Measurements from ENCODE around the gene SPATS2.
A peak's percentile ranks its signal among the peaks of the same experiment; 100 is the strongest.

SPATS2 gene

DNA sequence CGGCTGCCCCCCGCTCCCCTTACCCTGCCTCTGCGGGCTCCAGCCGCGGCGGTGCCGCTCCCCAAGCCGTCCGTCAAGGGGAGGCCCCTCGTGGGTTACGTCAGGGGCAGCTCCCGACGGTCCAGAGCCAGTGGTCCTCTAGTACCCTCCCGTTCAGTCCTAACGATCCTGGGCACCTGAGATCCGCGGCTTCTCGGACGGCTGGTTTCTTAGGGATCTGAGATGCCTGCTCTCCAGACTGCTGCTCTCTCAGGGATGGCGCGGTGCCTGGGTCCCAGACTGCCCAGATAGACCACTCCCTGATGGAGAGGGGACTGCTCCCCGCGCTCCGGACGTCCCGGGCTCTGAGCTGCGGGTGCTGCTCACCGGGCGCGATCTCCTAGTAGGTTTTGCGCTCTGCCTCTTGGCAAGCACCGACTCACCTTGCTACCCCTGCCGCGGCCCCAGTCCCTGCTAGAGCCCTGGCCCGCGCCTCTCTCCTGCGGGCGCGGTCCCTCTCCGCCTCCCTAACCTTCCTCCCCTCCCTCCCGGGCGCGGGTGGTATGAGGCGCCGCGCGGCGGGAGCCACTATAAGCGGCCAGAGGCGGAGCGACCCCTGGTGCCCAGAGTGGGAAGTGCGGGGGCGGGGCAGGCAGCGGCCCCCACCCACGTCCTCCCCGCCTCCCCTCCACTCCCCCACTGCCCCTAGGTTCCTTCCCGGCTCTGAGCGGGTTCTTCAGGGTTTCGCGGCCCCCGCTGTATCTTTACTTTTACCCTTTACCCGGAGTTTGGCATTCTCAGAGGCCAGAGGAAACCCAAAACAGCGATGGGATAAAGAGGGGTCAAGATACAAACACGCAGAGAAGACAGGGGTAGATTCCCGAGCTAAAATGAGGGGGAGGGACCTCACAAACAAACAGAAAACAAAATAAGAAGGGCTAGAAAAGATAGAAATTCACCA lies 30.3 kb upstream of the SPATS2 start, which contains the start of gene C1QL4:
Gene C1QL4 (minus strand): TSS at position 544 of the 940 bp plus-strand sequence. CDS start 711 bp downstream, outside the sequence.
- peak; percentile 63 to 89 (median 85) for DNase-seq

DNA sequence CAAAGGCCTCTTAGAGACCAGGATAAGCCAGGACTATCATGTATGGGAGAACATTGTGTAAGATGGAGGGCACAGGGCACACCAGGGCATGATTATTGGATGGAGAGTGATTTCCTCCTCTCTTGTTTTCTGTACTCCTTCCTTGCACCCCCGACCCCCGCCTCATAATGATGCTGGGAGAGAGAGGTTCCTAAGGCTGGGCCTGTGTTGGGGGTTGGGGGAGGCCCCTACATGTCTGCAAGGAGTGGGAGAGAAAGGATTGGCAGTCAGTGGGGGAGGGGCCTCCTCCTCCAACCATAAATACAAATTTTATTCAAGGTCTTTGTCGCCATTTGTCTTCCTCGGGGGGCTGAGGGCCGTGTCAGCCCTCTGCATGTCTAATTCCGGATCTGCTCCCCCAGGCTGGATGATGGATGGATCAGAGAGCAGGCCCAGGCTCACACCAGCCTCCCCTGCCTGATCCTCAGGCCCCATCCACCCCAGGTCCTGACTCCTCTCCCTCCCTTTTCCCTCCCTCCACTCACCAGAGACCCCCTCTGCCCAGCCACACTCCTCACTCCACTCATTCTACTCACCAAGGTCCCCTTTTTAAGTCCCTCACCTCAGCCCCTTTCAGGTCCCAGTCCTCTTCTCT lies 28.3 kb upstream of the SPATS2 start:
- no peak for DNase-seq

DNA sequence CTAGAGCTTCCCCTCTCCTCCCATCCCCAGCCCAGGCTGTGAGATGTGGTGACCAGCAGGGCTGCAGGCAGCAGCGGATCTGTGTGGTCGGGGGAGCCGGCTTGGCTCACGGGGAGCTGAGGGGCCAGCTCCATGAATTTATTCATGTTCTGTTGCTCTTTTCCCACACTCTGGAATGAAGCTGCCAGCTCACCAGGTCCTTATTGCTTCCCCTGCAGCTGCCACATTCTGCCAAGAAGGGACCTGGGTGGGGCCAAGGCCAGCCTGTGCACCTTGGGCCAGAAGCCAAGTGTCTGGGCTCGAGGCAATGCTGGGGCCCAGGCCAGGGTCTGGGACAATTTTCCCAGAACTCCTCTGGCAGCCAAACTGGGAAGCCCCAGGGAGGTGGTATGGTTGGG lies 27.8 kb upstream of the SPATS2 start:
- DNase-seq = no peak

DNA sequence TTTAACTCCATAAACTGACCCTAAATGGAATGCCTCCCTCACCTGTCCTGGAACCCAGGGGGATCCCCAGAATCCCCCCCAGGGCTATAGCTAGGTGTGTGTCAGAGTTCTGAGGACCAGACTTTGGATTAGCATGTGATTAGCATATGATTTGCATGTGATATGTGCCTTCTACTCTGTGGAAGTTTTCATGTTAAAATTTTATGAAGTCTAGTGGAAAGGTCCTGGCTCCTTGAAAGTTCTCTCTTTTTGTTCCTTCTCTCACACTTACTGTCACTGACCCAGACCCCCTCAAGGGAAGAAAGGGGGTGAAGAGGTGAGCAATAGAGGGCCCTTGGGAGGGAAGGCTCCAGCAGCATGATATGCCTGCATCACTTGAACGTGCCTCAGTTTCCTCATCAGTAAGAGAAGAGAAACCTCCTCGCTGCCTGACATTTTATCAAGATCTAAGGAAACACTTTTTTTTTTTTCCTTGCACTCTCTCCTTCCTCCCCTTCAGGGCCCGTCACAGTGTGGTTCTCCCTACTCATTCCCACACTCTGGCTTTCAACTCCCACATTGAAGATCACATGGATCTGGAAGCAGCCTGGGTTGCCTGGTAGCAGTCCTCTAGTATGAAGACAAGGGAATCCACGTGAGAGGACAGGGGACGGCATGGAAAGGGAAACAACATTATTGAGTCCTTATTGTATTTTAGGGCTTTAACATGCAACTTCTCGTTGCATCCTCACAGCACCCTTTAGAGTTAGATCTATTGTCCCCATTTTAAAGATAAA lies 27.0 kb upstream of the SPATS2 start:
- no peak for DNase-seq

DNA sequence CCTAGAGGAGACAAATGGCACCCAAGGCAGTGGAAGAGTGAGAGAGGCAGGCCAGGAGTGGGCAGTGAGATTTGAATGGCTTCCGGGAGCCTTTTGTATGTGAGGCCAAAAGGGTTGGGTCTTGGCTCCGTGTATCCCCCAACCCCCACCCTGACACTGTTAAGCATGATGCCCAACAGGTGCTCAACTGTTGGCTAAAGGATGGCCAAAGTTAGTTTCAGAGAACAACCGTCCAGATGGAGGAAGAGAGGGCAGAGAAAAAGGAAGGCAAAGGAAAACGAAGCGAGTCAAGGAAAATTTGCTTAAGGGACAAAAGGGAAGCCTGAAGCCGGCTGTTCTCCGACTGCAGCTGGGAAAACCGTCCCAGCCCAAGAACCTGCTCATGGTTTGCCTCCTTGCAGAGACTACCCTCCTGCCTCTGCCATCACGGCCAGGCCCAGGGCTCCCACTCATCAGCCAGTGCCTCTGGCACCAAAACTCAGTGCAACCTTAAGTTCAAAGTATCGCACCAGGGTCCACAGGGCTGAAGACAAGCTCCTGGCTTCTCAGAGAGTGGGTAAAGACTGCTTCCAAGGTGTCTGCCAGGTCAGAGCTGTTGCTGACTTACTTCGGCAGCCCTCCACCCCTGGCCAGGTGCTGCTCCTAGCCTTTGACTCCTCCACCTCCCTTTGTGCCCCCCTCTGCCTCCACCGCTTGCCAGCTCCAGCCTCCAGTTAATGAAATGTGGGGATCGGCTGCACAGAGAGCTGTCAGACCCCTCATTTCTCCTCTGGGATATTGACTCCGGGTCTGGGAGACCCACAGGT lies 26.1 kb upstream of the SPATS2 start:
- DNase-seq = no peak

DNA sequence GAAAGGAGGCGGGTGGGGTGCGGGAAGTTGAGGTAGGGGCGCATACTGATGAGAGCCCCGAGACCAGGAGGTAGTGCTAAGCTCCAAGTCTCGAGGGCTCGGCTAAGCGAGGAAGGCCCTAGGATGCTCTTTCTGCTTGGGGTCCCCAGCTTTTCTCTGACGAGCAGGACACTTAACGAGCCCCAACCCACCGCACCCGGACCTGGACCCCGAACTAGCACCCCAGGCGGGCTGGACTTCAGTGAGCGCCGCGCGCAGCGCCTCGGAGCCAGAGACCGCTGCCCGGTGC lies 25.5 kb upstream of the SPATS2 start:
- no peak for DNase-seq

DNA sequence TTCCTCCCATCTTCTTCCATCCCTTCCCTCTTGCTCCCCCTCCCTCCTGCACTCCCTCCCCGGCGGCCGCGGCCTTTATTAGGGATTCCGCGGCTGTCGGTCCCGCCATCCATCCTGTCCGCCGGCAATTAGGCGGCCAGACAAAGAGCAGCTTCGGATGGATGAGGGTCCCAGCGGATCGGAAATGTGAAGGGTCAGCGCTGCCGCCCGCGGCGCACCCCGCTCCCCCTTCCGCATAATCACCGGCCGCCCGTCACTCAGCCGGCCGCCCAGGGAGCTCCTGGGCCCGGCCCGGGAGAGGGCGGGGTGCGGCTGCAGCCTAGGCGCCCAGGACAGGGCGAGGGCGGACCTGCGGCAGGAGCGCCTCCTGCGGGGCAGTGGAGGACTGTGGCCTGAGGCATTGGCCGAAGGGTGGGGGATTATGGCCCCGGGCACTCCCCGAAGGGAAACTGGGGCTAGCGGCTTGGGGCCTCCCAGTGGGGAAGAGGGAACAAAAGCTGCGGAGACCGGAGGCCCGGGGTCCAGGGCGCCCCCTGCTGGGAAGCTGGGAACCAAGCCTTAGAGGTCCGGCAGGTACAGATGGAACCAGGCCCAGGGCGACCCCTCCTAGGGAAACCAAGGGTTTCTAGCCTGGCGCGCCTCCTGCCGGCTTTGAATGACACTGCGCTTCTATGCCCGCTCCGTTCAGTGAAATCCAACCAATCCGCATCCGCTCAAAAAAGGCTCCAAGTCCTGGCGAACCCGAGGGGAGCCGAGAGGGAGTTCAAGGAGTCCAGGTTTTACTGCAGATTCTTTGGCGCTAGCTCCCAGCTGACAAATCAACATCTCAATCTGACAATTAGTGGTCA lies 25.0 kb upstream of the SPATS2 start:
- peak in 3 of 4 experiments; percentile 47 to 55 (median 52) for DNase-seq

DNA sequence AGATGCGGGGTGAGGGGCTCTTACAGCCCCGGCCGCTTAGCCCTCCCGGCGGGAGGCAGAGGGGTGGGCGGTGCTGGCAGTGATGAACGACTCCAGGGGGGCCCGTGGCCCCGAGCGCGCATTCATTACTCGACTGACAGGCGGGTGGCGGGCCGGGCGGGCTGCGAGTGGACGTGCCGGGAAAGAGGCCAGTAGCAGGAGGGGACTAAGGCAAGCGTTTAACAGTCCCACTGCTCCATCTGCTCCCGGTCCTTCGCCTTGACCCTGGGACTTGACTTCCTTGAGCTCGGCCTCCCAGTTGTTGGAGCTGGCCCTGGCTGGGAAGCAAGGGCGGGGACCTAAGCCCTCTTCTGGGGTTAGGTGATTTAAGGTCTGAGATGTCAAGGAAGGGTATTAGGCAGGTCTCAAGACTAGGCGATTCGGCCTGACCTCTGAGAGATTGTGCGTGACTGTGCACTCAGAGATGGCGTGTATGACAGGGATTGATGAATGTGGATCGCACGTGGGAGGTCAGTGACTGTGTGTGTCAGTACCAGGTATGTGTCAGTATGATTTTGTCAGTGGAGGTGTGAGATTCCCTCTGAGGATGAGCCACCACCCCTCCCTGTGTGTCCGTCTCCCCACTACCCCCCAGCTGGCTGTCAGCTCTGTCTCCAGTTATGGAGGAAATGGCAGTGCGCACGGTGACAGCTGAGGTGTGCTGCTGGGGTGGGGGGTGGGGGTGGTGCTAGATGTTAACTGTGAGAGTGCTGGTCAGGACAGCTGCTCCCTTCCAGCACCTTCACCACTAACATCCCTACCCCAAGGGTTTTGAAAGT lies 24.1 kb upstream of the SPATS2 start:
- DNase-seq = no peak

DNA sequence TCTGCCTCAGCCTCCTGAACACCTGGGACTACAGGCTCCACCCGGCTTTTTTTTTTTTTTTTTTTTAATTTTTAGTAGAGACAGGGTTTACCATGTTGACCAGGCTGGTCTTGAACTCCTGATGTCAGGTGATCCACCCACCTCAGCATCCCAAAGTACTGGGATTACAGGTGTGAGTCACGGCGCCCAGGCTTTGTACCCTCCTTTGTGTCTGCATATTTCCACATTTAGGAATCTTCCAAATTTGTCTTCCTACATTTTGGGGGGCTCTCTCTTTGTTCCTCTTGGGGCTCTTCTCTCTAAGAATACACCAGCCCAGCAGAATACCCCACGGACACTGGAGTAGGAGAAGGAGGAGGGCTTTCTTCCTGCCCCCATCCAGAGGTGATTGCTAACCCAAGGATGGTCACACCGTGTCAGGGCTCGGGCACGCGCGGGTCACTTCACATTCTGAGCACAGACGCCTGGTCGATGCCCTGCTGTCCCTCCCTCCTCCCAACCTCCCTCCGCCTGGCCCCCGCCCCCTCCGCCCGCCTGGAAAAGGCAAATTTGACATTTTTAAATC lies 22.7 kb upstream of the SPATS2 start:
- no peak for DNase-seq

DNA sequence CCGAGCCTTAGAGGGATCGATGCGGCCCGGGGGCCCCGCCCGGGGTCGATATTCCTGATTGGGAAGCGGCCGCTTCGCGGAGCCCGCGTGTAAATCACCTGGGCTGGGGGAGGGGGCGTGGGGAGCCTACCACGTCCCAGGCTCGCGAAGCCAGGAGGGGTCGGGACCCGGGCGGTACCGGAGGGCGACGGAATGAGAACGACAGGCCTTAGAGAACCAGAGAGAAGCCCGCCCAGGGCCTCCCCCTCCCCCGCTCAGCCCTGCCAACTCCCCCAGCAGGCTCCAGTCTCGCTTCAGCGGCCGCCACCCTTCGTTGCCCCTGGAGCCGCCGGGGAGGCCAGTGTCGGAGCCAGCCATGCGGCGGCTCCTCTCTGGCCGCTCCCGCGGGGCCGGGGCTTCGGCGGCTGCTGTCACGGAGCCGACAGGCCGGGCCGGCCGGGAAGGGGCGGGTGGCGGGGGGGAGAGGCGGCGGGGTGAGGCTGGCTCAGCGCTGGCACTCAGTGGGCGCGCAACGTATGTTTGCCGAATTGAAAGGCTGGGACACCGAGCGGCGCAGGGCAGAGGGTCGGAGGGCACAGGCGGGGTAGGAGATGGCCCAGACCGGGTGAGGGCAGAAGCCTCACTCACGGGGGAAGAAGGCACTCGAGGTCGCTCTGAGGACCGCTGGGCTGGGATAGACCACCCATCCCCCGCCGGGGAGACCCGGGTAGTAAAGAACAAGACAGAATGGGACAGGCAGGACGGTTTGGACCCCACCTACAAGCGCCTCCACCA lies 22.0 kb upstream of the SPATS2 start:
- peak in 1 of 4 experiments; percentile 23 for DNase-seq

DNA sequence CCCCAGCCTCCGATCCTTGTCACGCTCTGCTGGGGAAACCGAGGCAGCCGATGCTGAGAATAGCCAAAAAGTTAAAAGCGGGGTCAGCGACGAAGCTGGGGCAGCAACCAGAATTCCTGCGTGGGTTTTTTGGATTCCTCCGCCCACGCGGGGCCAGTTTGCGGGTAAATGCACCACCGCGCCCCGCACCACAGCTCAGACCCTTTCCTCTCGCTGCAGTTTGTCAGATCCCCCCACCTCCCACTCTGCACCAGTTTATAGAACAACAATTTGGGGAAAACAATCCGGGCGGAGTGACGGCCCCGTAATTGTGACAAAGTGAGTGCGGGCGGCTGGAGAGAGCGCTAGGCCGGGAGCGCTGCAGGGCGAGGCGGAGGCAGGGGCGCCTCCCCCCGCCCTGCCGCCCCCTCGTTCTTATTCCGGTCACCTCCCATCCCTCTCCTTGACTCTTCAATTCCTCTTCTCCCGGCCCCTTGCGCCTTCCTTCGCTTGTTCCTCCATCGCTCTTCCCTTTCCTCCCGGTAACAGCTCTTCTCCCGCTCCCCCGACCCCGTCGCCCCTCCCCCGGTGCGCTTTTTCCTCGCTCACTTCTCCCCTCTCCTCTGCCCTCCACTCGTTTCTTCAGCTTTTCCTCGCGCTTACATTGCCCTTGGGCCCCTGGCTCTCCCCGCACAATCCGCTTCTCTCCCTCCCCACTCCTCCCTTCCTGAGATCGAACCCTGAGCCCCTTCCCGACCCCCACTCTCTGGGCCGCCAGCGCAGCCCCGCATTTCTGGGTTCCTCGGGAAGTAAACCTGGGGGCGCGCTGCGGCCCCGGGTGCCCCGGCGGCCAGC lies 21.2 kb upstream of the SPATS2 start:
- no peak for DNase-seq

DNA sequence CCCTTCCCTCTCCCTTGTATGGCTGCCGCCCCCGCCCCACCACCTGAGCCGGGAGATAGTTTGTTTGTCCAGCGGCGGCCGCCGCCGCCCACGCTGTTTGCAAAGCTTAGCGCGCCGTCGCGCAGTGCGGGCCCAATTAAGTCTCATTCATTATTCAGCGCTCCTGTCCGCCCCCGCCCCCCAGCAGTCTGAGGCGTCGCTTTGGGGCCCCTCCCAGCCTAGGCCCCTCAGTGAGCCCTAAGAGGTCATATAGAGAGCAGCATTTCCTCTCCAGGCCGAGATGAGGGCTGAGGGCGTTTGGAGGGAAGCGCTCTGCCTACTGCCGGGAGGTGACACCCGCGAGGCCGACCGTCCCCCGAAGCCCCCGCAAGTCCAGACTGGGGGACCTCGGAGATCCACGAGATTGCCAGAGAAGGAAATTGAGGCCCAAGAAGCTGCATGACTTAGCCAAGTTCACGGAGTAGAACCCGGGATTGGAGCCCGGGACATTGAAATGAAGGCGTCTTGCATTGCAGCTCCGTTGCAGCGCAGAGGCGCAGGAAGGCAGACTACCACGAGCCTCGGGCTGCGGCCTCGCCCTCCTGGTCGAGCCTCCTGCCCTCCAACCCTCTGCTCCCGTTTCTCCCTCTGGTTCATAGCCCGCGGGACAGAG lies 20.5 kb upstream of the SPATS2 start, which contains the start of gene DNAJC22:
Gene DNAJC22 (plus strand): TSS at position 230 of the 652 bp plus-strand sequence. CDS start 1,985 bp downstream, outside the sequence.
- DNase-seq = no peak

DNA sequence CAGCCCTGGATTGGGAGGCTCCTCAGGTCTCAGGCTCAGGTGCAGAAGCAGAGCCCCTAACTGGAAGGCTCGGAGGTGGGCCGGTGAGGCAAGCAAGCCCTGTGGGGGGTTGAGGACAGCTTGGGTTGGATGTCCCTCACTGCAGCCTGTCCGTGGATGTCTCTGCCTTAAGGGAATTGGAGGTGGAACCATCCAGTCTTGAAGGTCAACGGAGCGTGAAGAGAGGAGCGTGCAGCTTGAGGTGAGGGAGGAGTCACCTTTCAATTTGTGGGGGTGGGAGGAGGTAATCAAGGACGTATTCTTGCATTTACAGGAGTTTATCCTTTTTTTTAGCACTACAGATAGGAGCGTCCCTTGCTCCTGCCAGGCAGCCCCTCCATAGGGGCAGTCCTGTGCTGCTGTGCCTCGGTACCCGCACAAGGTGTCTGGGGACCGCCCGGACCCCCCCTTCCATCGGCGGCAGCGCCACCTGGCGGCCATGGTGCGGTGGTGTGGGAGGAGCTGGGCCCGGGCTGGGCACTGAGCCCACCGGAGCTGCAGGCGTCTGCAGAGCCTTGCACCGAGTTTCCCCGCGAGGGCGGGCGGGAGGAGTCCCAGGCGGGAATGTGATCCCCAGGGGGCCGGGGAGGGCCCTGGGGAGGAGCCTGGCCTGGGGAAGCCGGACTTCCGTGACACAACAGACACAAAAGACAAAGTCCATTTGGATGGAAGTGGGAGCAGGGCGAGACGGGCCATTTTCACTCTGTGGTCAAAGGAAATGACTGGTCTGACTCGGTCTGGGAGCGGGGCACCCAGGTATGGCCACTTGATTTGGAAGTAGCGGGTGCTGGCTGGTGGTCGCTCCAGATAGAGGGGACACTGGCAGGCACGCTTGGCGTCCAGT lies 19.7 kb upstream of the SPATS2 start:
- DNase-seq = peak; percentile 68 to 79 (median 68)

DNA sequence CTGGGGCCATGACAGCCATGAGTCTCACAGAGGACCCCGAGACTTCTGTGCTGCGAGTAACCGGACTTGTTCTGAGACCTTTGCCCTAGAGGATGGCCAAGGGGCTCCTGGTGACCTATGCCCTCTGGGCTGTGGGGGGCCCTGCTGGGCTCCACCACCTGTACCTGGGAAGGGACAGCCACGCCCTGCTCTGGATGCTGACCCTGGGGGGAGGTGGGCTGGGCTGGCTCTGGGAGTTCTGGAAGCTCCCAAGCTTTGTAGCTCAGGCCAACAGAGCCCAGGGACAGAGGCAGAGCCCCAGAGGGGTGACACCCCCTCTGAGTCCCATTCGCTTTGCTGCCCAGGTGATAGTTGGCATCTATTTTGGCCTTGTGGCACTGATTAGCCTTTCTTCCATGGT lies 18.5 kb upstream of the SPATS2 start:
- DNase-seq = no peak

DNA sequence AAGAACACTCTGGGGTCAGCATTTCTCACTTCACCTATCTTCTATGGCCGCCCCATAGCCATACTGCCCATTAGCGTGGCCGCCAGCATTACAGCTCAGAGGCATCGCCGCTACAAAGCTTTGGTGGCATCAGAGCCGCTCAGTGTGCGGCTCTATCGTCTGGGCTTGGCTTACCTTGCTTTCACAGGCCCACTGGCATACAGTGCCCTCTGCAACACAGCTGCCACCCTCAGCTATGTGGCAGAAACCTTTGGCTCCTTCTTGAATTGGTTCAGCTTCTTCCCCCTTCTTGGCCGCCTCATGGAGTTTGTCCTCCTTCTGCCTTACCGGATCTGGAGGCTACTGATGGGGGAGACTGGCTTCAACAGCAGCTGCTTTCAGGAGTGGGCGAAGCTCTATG lies 18.0 kb upstream of the SPATS2 start:
- DNase-seq = no peak

DNA sequence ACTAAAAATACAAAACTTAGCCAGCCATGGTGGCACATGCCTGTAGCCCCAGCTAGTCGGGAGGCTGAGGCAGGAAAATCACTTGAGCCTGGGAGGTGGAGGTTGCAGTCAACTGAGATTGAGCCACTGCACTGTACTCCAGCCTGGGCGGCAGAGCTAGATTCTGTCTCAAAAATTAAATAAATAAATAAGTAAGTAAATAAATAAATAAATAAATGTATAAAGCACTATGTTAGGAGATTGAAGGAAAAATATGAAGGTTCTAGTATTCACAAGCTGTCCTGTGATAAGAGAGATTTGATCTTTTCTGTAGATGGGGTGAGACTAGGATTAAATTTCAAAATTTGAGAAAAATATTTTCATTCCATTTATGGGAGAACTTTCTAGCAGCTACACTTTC lies 14.9 kb upstream of the SPATS2 start:
- DNase-seq = no peak

DNA sequence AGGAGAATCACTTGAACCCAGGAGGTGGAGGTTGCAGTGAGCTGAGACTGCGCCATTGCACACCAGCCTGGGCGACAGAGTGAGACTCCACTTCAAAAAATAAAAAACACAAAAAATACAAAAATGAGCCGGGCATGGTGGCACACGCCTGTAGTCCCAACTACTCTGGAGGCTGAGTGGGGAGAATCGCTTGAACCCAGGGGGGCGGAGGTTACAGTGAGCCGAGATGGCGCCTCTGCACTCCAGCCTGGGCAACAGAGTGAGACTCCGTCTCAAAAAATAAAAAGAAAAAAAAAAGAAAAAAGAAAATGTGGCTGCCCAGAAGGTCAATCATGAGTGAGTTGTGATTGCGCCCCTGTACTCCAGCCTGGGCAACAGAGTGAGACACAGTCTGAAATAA lies 11.3 kb upstream of the SPATS2 start:
- DNase-seq = no peak
